HS-27A (cell line): ENCODE data around the gene TSPAN14.

ENCODE experiments used
- DNase-seq: peaks from one replicate; pipeline ENCODE4 v3.0.0-alpha.2; 2012; ENCODE audit warnings: low read depth, missing footprints

Gene TSPAN14

GRCh38 chr10:80488539-80489066 is 34.5 kb downstream of the TSPAN14 start:
- no peak for DNase-seq

- DNase-seq = no peak
These were observed 35.4 kb downstream of the TSPAN14 start for GRCh38 chr10:80489371-80490112.

GRCh38 chr10:80491251-80492102 is 37.4 kb downstream of the TSPAN14 start:
- no peak for DNase-seq

GRCh38 chr10:80492848-80493521 is 38.9 kb downstream of the TSPAN14 start:
- DNase-seq = no peak

GRCh38 chr10:80493522-80494051 is 39.5 kb downstream of the TSPAN14 start:
- no peak for DNase-seq

GRCh38 chr10:80496555-80497172 is 42.6 kb downstream of the TSPAN14 start:
- no peak for DNase-seq

GRCh38 chr10:80497187-80498077 is 43.3 kb downstream of the TSPAN14 start:
- no peak for DNase-seq

- no peak for DNase-seq
These were observed 44.1 kb downstream of the TSPAN14 start for GRCh38 chr10:80498078-80498832.

- no peak for DNase-seq
These were observed 45.0 kb downstream of the TSPAN14 start for GRCh38 chr10:80498833-80499741.

GRCh38 chr10:80500572-80501380 is 46.7 kb downstream of the TSPAN14 start:
- DNase-seq = no peak

- no peak for DNase-seq
These were observed 47.3 kb downstream of the TSPAN14 start for GRCh38 chr10:80501381-80501912.

GRCh38 chr10:80501913-80502521 is 47.9 kb downstream of the TSPAN14 start:
- DNase-seq = no peak

- no peak for DNase-seq
These were observed 48.8 kb downstream of the TSPAN14 start for GRCh38 chr10:80502621-80503583.

GRCh38 chr10:80503584-80504157 is 49.6 kb downstream of the TSPAN14 start:
- DNase-seq = no peak

- DNase-seq = no peak
These were observed 50.2 kb downstream of the TSPAN14 start for GRCh38 chr10:80504158-80504811.
